Tibial nerve (tissue), 3 donors: ENCODE measurements around the gene KANSL1L.

Source experiments
- EP300 ChIP-seq, 2 donors: sonication (generic); formaldehyde crosslinking; IDR thresholded peaks; one replicate each; pipeline ENCODE4 v1.6.1; 2017; ENCODE audit warnings: antibody characterized with exemption in 2 of 2, mild to moderate bottlenecking in 1 of 2
- POLR2A ChIP-seq, 2 donors: fragments of 450-650 bp; IDR thresholded peaks; one replicate each; pipeline ENCODE4 v1.6.1; 2017; ENCODE audit warnings: antibody characterized with exemption in 2 of 2, mild to moderate bottlenecking in 2 of 2, moderate library complexity in 2 of 2

GRCh38 chr2:210159059-210159458, 12.2 kb downstream of the KANSL1L start:
- no peak for TF ChIP-seq POLR2A (IDR thresholded peaks at IDR 0.05)
- TF ChIP-seq EP300 (IDR thresholded peaks at IDR 0.05): no peak
